MM.1S (cell line): ENCODE data around the gene RPS6KA2.

Source experiments
- CTCF ChIP-seq: fragments of 300-600 bp; sonication (generic); IDR thresholded peaks from 2 replicates; pipeline ENCODE4 v1.5.1; 2016; ENCODE audit warnings: antibody characterized with exemption, low read length, mixed read lengths
- EZH2 ChIP-seq: fragments of 300-600 bp; sonication (generic); optimal IDR thresholded peaks from 2 replicates; pipeline ENCODE3; 2017; ENCODE audit warnings: low read depth, mild to moderate bottlenecking, antibody characterized with exemption, low read length, mixed read lengths
- EZH2phosphoT487 ChIP-seq: fragments of 300-600 bp; sonication (generic); IDR thresholded peaks from 2 replicates; pipeline ENCODE4 v1.6.1; 2018; ENCODE audit warnings: antibody characterized with exemption, low read length

GRCh38 chr6:166530211-166531095, 96.6 kb downstream of the RPS6KA2 start:
- TF ChIP-seq EZH2 (no peak), CTCF (no peak), EZH2phosphoT487 (no peak)
